Measurements from ENCODE around the gene FRMD3.

FRMD3 gene

GRCh38 chr9:83538172-83538889 is at the start of gene FRMD3:
Gene FRMD3, minus strand, starts transcription at chr9:83538401. Its CDS starts 170 bp downstream, at chr9:83538231.
- Histone ChIP-seq H3K4me3 (peak within 1 kb of the TSS; percentile 23), H3K36me3 (replicated peaks) (no peaks in the 10 kb centered on the region), H3K9me3 (no peaks in the 10 kb centered on the region; the same call in 1 of the 2 replicates), H3K4me1 (no peaks in the 10 kb centered on the region), H3K27me3 (ENCODE audit: low read depth) (peaks cover 12% of the 10 kb centered on the region)
- in situ Hi-C loops (cut with MboI; ENCODE audit: low sequenced_read_pairs): no loop called here
- DNase-seq (ENCODE audit: low spot score in 2 of 2): peak in 1 of 2 experiments; percentile 68

- in situ Hi-C loops (cut with MboI; ENCODE audit: low sequenced_read_pairs): no loop called here
These were observed 46.8 kb upstream of the FRMD3 start for GRCh38 chr9:83584995-83585394.

GRCh38 chr9:83583151-83584014 is 45.2 kb upstream of the FRMD3 start:
- no peaks in the 10 kb centered on the region for H3K4me1 ChIP-seq
- DNase-seq (ENCODE audit: low spot score in 2 of 2): peak; percentile 67 to 79
- H3K4me3 ChIP-seq: no peak overlapping the region
- in situ Hi-C loops (cut with MboI; ENCODE audit: low sequenced_read_pairs): no loop called here
- H3K9me3 ChIP-seq: 0 out of 2 replicates have a peak, but pooled peaks cover 2% of the 10 kb centered on the region
- no peaks in the 10 kb centered on the region for H3K27me3 ChIP-seq (ENCODE audit: low read depth)
- H3K36me3 ChIP-seq (replicated peaks): no peaks in the 10 kb centered on the region

More at GRCh38 chr9:83584995-83585394, 46.8 kb upstream of the FRMD3 start:
- no peak overlapping the region for H3K4me3 ChIP-seq
- H3K27me3 ChIP-seq (ENCODE audit: low read depth): no peaks in the 10 kb centered on the region
- DNase-seq (ENCODE audit: low spot score in 2 of 2): no peak
- no peaks in the 10 kb centered on the region for H3K36me3 ChIP-seq (replicated peaks)
- no peaks in the 10 kb centered on the region for H3K4me1 ChIP-seq
- H3K9me3 ChIP-seq: no peaks in the 10 kb centered on the region

- no peak for DNase-seq (ENCODE audit: low spot score in 2 of 2)
- H3K27me3 ChIP-seq (ENCODE audit: low read depth): no peaks in the 10 kb centered on the region
- in situ Hi-C loops (cut with MboI; ENCODE audit: low sequenced_read_pairs): no loop called here
These were observed 43.8 kb upstream of the FRMD3 start for GRCh38 chr9:83582029-83582428.

GRCh38 chr9:83574482-83574881 is 36.3 kb upstream of the FRMD3 start:
- Histone ChIP-seq H3K9me3 (0 out of 2 replicates have a peak, but pooled peaks cover 2% of the 10 kb centered on the region), H3K36me3 (replicated peaks) (no peaks in the 10 kb centered on the region), H3K27me3 (ENCODE audit: low read depth) (no peaks in the 10 kb centered on the region), H3K4me3 (no peak overlapping the region), H3K4me1 (no peaks in the 10 kb centered on the region)
- in situ Hi-C loops (cut with MboI; ENCODE audit: low sequenced_read_pairs): no loop called here
- DNase-seq (ENCODE audit: low spot score in 2 of 2): no peak

More at GRCh38 chr9:83582029-83582428, 43.8 kb upstream of the FRMD3 start:
- Histone ChIP-seq H3K9me3 (0 out of 2 replicates have a peak, but pooled peaks cover 2% of the 10 kb centered on the region), H3K4me1 (no peaks in the 10 kb centered on the region), H3K36me3 (replicated peaks) (no peaks in the 10 kb centered on the region), H3K4me3 (no peak overlapping the region)

- H3K27me3 ChIP-seq (ENCODE audit: low read depth): no peaks in the 10 kb centered on the region
- in situ Hi-C loops (cut with MboI; ENCODE audit: low sequenced_read_pairs): no loop called here
- DNase-seq (ENCODE audit: low spot score in 2 of 2): no peak
These were observed 34.3 kb upstream of the FRMD3 start for GRCh38 chr9:83572524-83572923.

GRCh38 chr9:83570359-83570758 is 32.2 kb upstream of the FRMD3 start:
- no peaks in the 10 kb centered on the region for H3K9me3 ChIP-seq
- in situ Hi-C loops (cut with MboI; ENCODE audit: low sequenced_read_pairs): no loop called here
- DNase-seq (ENCODE audit: low spot score in 2 of 2): no peak
- no peaks in the 10 kb centered on the region for H3K4me1 ChIP-seq
- no peaks in the 10 kb centered on the region for H3K36me3 ChIP-seq (replicated peaks)
- no peak overlapping the region for H3K4me3 ChIP-seq
- H3K27me3 ChIP-seq (ENCODE audit: low read depth): no peaks in the 10 kb centered on the region

More at GRCh38 chr9:83572524-83572923, 34.3 kb upstream of the FRMD3 start:
- no peak overlapping the region for H3K4me3 ChIP-seq
- H3K9me3 ChIP-seq: no peaks in the 10 kb centered on the region
- H3K36me3 ChIP-seq (replicated peaks): no peaks in the 10 kb centered on the region
- no peaks in the 10 kb centered on the region for H3K4me1 ChIP-seq

- no peaks in the 10 kb centered on the region for H3K36me3 ChIP-seq (replicated peaks)
- no peak for DNase-seq (ENCODE audit: low spot score in 2 of 2)
- no peaks in the 10 kb centered on the region for H3K27me3 ChIP-seq (ENCODE audit: low read depth)
- in situ Hi-C loops (cut with MboI; ENCODE audit: low sequenced_read_pairs): no loop called here
- H3K4me1 ChIP-seq: no peaks in the 10 kb centered on the region
- H3K4me3 ChIP-seq: no peak overlapping the region
- H3K9me3 ChIP-seq: no peaks in the 10 kb centered on the region
These were observed 31.1 kb upstream of the FRMD3 start for GRCh38 chr9:83569326-83569725.

- no peak for DNase-seq (ENCODE audit: low spot score in 2 of 2)
- Histone ChIP-seq H3K4me1 (no peaks in the 10 kb centered on the region), H3K36me3 (replicated peaks) (no peaks in the 10 kb centered on the region), H3K27me3 (ENCODE audit: low read depth) (no peaks in the 10 kb centered on the region), H3K4me3 (no peak overlapping the region), H3K9me3 (no peaks in the 10 kb centered on the region)
- in situ Hi-C loops (cut with MboI; ENCODE audit: low sequenced_read_pairs): no loop called here
These were observed 25.2 kb upstream of the FRMD3 start for GRCh38 chr9:83563360-83563759.

- DNase-seq (ENCODE audit: low spot score in 2 of 2): no peak
- H3K9me3 ChIP-seq: no peaks in the 10 kb centered on the region
- H3K4me1 ChIP-seq: no peaks in the 10 kb centered on the region
- H3K36me3 ChIP-seq (replicated peaks): no peaks in the 10 kb centered on the region
- H3K4me3 ChIP-seq: no peak overlapping the region
- H3K27me3 ChIP-seq (ENCODE audit: low read depth): no peaks in the 10 kb centered on the region
- in situ Hi-C loops (cut with MboI; ENCODE audit: low sequenced_read_pairs): no loop called here
These were observed 22.1 kb upstream of the FRMD3 start for GRCh38 chr9:83560169-83560826.

- Histone ChIP-seq H3K4me1 (no peaks in the 10 kb centered on the region), H3K36me3 (replicated peaks) (no peaks in the 10 kb centered on the region), H3K4me3 (no peak overlapping the region), H3K27me3 (ENCODE audit: low read depth) (no peaks in the 10 kb centered on the region), H3K9me3 (no peaks in the 10 kb centered on the region)
- in situ Hi-C loops (cut with MboI; ENCODE audit: low sequenced_read_pairs): no loop called here
- DNase-seq (ENCODE audit: low spot score in 2 of 2): no peak
These were observed 19.6 kb upstream of the FRMD3 start for GRCh38 chr9:83557771-83558170.

GRCh38 chr9:83557317-83557716 is 19.1 kb upstream of the FRMD3 start:
- no peaks in the 10 kb centered on the region for H3K36me3 ChIP-seq (replicated peaks)
- H3K27me3 ChIP-seq (ENCODE audit: low read depth): no peaks in the 10 kb centered on the region
- DNase-seq (ENCODE audit: low spot score in 2 of 2): no peak
- no peak overlapping the region for H3K4me3 ChIP-seq
- no peaks in the 10 kb centered on the region for H3K4me1 ChIP-seq
- H3K9me3 ChIP-seq: no peaks in the 10 kb centered on the region
- in situ Hi-C loops (cut with MboI; ENCODE audit: low sequenced_read_pairs): no loop called here

- Histone ChIP-seq H3K36me3 (replicated peaks) (no peaks in the 10 kb centered on the region), H3K4me3 (no peak overlapping the region), H3K27me3 (ENCODE audit: low read depth) (no peaks in the 10 kb centered on the region), H3K4me1 (no peaks in the 10 kb centered on the region), H3K9me3 (peaks cover 3% of the 10 kb centered on the region; the same call in 1 of the 2 replicates)
- DNase-seq (ENCODE audit: low spot score in 2 of 2): no peak
- in situ Hi-C loops (cut with MboI; ENCODE audit: low sequenced_read_pairs): no loop called here
These were observed 16.1 kb upstream of the FRMD3 start for GRCh38 chr9:83554278-83554677.

Measured in HAP-1 (cell line).